Measurements from ENCODE around the gene NAV2. TPM values are rescaled to one million over a fixed set of nuclear protein-coding genes. Genes with fewer than 3 reads are reported as not detected.

Gene NAV2
- polyA plus RNA-seq, 1 donor: 89.1 TPM

DNA sequence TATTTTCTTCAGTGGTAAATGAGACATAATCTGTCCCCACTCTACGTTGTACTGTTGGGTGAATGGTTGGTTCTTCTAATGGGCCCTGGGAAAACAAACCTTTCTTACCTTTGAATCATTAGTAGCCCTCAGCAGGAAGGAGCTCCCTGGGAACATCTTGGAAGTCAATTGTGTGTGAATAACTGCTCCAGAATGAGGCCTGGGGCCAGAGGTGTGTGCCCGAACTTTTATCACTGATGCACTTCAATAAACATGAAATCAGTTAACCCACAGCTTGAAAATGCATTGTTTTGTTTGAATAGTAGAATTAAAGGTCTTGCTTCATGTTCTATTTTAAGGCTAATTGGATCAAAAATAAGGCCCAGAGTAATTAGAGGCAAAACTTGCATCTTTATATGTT is 67.1 kb downstream of the NAV2 start:
- no peak for DNase-seq

- no peak for DNase-seq
Observed at GRCh38 chr11:19781351-19781750, 68.7 kb downstream of the NAV2 start.

DNA sequence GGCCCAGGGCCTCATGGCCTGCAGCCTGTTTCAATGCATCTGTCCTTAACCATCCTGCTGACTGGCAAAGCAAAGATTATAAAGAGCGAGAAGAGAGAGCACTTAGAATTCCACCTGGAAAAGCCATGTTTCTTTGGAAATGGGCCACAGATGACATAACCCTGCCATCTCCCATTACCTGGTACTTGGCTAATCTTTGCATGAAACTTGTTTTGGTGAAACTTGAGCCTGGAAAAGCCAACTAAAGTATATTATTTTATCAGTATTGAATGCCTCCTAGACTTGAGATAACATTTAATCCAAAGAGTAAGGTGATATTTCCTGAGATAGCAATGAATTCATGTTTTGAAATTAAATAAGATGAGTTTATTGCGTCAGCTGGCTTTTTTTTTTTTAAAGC is 72.6 kb downstream of the NAV2 start:
- DNase-seq: no peak

- DNase-seq: no peak
Observed at GRCh38 chr11:19786644-19787043, 74.0 kb downstream of the NAV2 start.

DNA sequence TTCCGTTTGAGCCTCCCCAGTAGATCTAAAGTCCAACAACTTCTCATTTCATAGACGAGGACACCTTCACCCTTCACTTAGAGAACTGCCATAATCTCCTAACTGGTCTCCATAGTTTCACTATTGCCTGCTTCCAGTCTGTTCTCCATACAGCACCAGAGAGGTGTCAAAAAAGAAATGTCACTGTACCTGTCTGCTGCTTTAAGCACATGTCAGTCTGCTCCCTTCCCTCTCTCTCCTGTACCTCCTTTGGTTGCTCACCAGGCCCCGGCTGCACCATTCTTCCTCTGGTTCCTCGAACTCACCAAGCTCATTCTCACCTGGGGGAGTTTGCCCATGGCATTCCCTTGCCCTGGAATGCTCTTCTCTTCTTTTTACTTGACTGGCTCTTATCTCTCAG is 75.8 kb downstream of the NAV2 start:
- DNase-seq: no peak

DNA sequence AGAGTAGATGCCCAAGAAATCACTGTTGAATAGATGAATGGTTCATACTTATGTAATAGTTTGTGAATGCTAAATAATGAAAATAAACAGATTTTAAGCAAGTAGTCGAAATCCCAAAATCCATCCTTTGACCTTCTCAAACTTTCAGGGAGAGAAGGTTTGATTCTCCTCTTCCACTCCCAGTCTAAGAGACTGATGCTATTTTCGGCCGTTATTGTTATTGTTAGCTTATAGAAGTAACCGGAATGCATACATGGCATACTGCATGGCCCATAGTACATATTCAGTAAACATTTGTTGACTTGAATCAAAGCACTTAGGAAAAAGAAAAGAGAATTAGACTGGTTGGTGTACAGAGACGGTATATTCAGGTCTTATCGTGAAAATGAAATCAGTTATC is 76.6 kb downstream of the NAV2 start:
- no peak for DNase-seq

DNA sequence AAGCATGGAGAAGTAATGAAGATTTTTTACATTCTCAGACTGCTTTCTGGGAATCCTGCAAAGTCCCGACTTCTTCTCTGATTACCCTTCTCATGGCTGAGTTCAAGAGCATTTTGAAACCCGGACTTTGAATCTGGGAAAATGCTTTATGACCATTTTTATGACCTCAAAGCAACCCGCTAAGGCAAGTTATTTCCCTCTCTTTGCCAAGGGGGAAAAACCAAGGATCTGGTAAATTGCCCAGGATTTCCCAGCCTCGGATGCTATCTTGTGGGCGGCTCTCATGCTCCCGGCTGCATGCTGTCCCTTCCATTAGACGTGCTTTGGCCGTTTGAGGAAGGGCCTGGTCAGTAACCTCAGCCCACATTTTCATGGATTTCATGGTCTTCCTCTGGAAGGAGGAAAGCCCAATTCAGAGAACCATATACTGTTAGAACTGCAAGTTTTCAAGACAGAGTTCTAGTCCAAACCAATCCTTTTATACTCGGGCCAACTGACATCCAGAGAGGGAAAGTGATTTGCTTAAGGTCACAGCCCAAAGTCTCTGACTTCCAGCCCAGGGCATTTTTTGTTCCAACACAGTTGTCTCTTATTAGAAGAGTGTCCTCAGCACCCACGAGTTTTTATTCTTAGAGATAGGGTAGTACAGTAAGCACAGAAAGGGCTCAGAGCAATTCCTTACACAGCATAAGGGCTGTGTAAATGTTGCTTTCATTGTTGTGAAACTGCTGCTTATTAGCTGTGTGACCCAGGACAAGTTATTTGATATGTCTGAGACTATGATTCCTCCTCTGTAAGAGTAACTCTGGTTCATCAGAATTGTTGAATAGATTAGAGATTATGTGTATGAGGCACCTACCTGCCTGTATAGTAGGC is 77.4 kb downstream of the NAV2 start:
- DNase-seq: peak; percentile 72

DNA sequence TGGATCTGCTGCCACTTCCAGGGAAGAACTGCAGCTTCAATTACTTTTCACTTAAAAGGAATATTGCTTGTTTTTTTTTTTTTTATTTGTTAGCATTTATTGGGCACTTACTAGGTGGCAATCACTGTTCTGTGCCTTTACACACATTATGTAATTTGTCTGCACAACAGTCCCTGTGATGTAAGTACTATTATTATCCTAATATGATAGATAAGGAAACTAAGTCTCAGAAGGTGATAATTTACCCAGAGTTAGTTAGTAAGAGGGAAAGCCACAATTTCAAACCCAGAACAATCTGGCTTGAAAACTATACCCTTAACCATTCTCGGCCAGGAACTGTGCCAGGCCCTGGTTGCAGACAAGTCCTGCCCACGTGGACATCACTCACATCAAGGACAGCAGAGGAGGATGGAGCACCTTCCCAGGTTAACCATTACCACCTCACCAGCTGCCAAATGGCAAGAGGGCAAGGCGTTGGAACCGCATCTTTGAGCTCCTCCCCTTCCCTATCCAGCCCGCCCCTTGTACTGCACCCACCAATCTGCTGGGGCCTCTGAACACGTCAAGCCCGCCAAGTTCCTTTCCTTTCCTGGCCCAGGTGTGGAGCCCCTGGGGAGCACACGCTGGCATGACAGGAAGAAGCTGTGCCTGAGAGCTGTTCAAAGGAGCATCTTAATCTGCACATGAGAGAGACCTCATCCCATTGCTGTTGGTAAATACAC is 78.4 kb downstream of the NAV2 start:
- DNase-seq: no peak

- DNase-seq: no peak
Observed at GRCh38 chr11:19792510-19792909, 79.9 kb downstream of the NAV2 start.

GRCh38 chr11:19793326-19793725 is 80.7 kb downstream of the NAV2 start:
- DNase-seq: no peak

- no peak for DNase-seq
Observed at GRCh38 chr11:19794161-19794560, 81.5 kb downstream of the NAV2 start.

- no peak for DNase-seq
Observed at GRCh38 chr11:19795082-19795481, 82.4 kb downstream of the NAV2 start.

DNA sequence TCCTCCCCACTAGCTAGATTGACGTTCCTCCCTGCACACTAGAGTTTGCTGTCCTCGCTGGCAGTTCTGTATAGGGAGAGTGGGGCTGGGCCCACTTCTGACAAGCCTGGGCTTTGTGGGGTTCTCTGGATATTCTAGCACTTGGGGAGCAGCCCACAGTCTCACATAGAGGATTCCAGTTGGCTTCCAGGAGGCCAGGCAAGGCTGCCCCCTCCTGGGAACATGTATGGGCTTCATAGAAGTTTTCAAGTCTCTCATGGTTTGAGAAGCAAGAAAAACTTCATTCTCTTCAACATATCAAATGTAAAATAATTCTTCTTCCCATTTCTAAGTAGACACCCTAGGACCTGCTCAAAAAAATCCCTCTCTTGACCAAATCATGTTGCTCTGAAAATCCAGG is 87.5 kb downstream of the NAV2 start:
- DNase-seq: no peak

GRCh38 chr11:19800714-19801519 is 88.3 kb downstream of the NAV2 start:
- DNase-seq: no peak

- DNase-seq: no peak
Observed at GRCh38 chr11:19802773-19803293, 90.2 kb downstream of the NAV2 start.

GRCh38 chr11:19803506-19803998 is 90.9 kb downstream of the NAV2 start:
- no peak for DNase-seq

- no peak for DNase-seq
Observed at GRCh38 chr11:19805376-19805775, 92.7 kb downstream of the NAV2 start.

GRCh38 chr11:19805827-19806226 is 93.2 kb downstream of the NAV2 start:
- no peak for DNase-seq

DNA sequence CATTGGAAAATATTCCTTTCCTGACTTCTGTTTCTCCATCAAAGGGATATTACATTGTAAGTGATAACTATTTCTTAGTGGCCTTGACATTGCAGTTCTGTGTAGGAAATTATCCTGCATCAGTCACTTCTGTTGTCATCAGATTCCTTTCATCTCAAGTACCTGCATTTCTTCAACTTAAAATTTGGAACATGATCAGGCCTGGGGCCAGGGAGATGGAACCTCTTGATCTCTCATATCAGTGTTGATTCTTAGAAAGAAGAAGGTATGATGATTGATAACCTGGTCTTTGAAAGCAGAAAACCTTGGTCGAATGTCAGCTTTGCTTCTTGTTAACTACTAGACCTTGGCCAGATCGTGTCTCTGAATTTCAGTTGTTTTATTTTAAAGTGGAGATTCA is 93.6 kb downstream of the NAV2 start:
- no peak for DNase-seq

DNA sequence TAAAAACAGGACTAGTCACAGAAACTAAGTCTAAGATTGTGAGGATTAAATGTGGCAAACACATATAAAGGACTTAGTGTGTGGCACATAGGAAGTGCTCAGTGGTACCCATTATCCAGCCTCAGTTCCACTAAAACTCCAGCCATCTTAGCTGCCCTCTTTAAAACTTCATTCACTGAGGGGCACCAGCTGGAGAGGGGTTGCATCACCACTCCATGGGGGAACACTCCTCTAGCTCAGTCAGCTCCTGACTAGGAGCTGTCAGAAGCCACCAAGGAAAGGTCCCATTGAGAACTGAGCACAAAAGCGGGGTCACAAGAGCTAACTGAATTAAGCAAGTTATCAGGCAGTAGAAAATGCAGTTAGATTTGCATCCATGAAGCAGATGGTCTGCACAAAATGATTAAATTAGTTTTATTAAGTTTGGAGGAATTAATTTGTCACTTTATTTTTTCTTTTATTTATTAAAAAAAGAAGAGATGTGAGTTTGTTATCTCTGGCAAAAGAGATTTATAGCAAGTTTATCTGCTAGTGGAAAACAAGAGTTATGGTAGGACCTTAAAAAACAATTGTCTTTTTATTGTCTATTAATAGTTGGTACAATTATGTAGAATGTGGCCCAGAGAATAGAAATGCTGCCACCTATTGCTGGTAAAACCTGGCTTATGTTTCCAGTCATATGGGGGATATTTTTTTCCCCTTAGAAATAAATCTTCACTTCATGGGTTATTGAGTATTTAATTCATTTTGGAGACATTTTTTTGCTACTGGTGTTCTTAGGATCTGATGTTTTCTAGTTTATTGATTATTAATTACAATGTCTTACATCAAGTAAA is 95.7 kb downstream of the NAV2 start:
- no peak for DNase-seq

DNA sequence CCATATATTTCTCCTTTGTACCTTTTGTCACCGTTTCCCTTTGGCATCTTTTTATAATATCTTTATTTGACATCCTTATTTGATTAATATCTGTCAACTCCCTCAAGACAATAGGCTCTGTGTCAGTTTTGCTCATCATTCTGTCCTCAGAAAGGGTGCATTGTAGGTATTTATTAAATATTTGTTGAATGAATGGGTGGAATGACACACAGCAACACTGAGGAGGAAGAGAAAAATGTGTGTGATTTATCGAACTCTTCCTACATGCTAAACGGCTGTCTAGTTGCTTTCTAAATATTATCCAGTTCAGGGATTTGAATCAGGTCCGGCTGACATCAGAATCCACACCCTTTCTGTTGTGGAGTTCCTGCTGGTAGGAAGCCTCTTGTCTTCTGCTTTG is 98.2 kb downstream of the NAV2 start:
- no peak for DNase-seq

GRCh38 chr11:19811380-19811779 is 98.7 kb downstream of the NAV2 start:
- DNase-seq: no peak
